ENCODE measurements around the gene OR5H14. TPM values are rescaled to one million over a fixed set of nuclear protein-coding genes. Genes with fewer than 3 reads are reported as not detected.

Gene OR5H14
- total and polyA plus RNA-seq, 2 of the 8 experiments (the other 6 are each of a cell fraction or from before 2014, with no cell fraction given): not detected

- TF ChIP-seq, protein P1, sequence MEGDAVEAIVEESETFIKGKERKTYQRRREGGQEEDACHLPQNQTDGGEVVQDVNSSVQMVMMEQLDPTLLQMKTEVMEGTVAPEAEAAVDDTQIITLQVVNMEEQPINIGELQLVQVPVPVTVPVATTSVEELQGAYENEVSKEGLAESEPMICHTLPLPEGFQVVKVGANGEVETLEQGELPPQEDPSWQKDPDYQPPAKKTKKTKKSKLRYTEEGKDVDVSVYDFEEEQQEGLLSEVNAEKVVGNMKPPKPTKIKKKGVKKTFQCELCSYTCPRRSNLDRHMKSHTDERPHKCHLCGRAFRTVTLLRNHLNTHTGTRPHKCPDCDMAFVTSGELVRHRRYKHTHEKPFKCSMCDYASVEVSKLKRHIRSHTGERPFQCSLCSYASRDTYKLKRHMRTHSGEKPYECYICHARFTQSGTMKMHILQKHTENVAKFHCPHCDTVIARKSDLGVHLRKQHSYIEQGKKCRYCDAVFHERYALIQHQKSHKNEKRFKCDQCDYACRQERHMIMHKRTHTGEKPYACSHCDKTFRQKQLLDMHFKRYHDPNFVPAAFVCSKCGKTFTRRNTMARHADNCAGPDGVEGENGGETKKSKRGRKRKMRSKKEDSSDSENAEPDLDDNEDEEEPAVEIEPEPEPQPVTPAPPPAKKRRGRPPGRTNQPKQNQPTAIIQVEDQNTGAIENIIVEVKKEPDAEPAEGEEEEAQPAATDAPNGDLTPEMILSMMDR (IDR thresholded peaks at IDR 0.05; ENCODE audit: control extremely low read depth in 1 of 3, insufficient read depth in 1 of 3, low read depth in 1 of 3, low read length in 3 of 3): peak; percentile 29 to 68 (median 62)
- TF ChIP-seq ATF3 (IDR thresholded peaks at IDR 0.05; ENCODE audit: insufficient read depth, low read depth, low read length) (no peak), KDM1A (IDR thresholded peaks at IDR 0.05; ENCODE audit: borderline replicate concordance, low read length) (no peak), HDAC2 (IDR thresholded peaks at IDR 0.05; ENCODE audit: borderline replicate concordance in 1 of 2, low read depth in 2 of 2, low read length in 2 of 2) (no peak)
These were observed 37.9 kb downstream of the OR5H14 start (continued) for GRCh38 chr3:98185180-98185579.
